Loucy (cell line): ENCODE results near the gene PRPH.

Experiments
- EZH2phosphoT487 ChIP-seq: fragments of 200-600 bp; IDR thresholded peaks from 2 replicates; pipeline ENCODE4 v1.6.1; 2018; ENCODE audit warnings: antibody characterized with exemption, mild to moderate bottlenecking, moderate library complexity, borderline replicate concordance
- TF ChIP-seq, protein P1 (sequence below): fragments of 200-600 bp; sonication (generic); conservative IDR thresholded peaks from 2 replicates; pipeline ENCODE4 v1.5.1; 2014; ENCODE audit warnings: mild to moderate bottlenecking, antibody characterized with exemption, low read length

DNA sequence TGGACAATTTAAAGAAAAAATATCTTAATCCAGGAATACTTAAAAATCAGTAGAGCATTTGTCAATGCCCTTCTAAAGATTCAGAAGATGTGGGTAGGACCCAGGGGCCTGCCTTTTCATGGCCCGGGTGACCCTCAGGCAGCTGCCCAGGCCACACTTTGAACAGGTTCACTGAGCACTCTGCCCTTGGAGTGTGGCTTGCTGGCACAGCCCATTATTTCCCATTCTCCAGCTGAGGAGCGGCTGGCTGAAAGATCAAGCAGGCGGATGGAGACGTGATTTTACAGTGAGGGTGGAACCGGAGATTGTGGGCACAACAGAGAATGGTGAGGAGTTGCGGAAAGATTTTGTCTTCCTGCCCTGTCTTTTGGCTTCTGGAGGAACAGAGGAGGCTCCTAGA, 7.1 kb upstream of the PRPH start:
- TF ChIP-seq, protein P1, sequence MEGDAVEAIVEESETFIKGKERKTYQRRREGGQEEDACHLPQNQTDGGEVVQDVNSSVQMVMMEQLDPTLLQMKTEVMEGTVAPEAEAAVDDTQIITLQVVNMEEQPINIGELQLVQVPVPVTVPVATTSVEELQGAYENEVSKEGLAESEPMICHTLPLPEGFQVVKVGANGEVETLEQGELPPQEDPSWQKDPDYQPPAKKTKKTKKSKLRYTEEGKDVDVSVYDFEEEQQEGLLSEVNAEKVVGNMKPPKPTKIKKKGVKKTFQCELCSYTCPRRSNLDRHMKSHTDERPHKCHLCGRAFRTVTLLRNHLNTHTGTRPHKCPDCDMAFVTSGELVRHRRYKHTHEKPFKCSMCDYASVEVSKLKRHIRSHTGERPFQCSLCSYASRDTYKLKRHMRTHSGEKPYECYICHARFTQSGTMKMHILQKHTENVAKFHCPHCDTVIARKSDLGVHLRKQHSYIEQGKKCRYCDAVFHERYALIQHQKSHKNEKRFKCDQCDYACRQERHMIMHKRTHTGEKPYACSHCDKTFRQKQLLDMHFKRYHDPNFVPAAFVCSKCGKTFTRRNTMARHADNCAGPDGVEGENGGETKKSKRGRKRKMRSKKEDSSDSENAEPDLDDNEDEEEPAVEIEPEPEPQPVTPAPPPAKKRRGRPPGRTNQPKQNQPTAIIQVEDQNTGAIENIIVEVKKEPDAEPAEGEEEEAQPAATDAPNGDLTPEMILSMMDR: no peak
- no peak for TF ChIP-seq EZH2phosphoT487
